CD4-positive, alpha-beta T cell (primary cell): Measurements from ENCODE around the gene ASTN2. TPM values are rescaled to one million over a fixed set of nuclear protein-coding genes. Genes with fewer than 3 reads are reported as not detected.

Source experiments
- ATAC-seq: fragments of 200-7000 bp; cut with Tn5 transposase; one replicate; pipeline ENCODE4 v1.10.0; 2022; ENCODE audit warnings: mild to moderate bottlenecking; ENCODE audit not compliant: poor library complexity
- CTCF ChIA-PET: fragments of 350-600 bp; sonication (Branson Sonifier 250); formaldehyde crosslinking; loops from one replicate; lab custom pipeline; 2021; ENCODE audit warnings: antibody characterized with exemption, inconsistent platforms; lab: Charles Lee
- POLR2A ChIA-PET: fragments of 350-600 bp; sonication (Branson Sonifier 250); formaldehyde crosslinking; loops from one replicate; lab custom pipeline; 2021; ENCODE audit warnings: antibody characterized with exemption, inconsistent platforms; lab: Charles Lee
- DNase-seq, 14 experiments: peaks; one replicate each; pipeline ENCODE4 v3.0.0-alpha.2; 2013 to 2020; ENCODE audit warnings: mixed read lengths in 2 of 14
- H3K27ac ChIP-seq, 2 donors: one replicate each; pipeline versions ENCODE4 v1.5.1 to v1.7.0; 2013; ENCODE audit warnings: low read length in 2 of 2, low read depth in 1 of 2, mild to moderate bottlenecking in 1 of 2
- H3K27me3 ChIP-seq, 2 experiments: 1 replicate in 1 of 2; 2 replicates in 1 of 2; pipeline versions ENCODE4 v1.6.1 to v1.7.0; 2013; ENCODE audit warnings: low read length in 2 of 2, control low read depth in 1 of 2, mild to moderate bottlenecking in 1 of 2, moderate library complexity in 1 of 2; ENCODE audit not compliant: insufficient read depth in 2 of 2, control insufficient read depth in 1 of 2
- H3K36me3 ChIP-seq: one replicate; pipeline ENCODE4 v1.6.1; 2013; ENCODE audit warnings: low read length, control low read depth; ENCODE audit not compliant: insufficient read depth
- H3K4me1 ChIP-seq: one replicate; pipeline ENCODE4 v1.6.1; 2013; ENCODE audit warnings: low read length, control low read depth; ENCODE audit not compliant: insufficient read depth
- H3K4me3 ChIP-seq: one replicate; pipeline ENCODE4 v1.5.1; 2013; ENCODE audit warnings: mild to moderate bottlenecking, low read length, moderate library complexity
- H3K9me3 ChIP-seq, 2 experiments: 1 replicate in 1 of 2; 2 replicates in 1 of 2; pipeline versions ENCODE4 v1.6.1 to v1.7.0; 2013; ENCODE audit warnings: low read length in 2 of 2, mild to moderate bottlenecking in 2 of 2, control low read depth in 1 of 2, moderate library complexity in 1 of 2; ENCODE audit not compliant: control insufficient read depth in 1 of 2, insufficient read depth in 1 of 2
- H3K27ac Mint-ChIP-seq: one replicate; pipeline ENCODE4 v1.8.0; 2020; ENCODE audit warnings: mixed read lengths
- H3K27me3 Mint-ChIP-seq: one replicate; pipeline ENCODE4 v1.8.0; 2021; ENCODE audit warnings: mixed read lengths
- H3K36me3 Mint-ChIP-seq: one replicate; pipeline ENCODE4 v1.8.0; 2021; ENCODE audit warnings: low read depth, mixed read lengths
- H3K4me1 Mint-ChIP-seq: one replicate; pipeline ENCODE4 v1.8.0; 2021; ENCODE audit warnings: low read depth, mixed read lengths
- H3K4me3 Mint-ChIP-seq: one replicate; pipeline ENCODE4 v1.8.0; 2020; ENCODE audit warnings: mild to moderate bottlenecking, mixed read lengths
- H3K9me3 Mint-ChIP-seq: one replicate; pipeline ENCODE4 v1.8.0; 2020; ENCODE audit warnings: mixed read lengths
- intact Hi-C, 2 experiments: fragments of 100-400 bp; cut with DNase I in 1 of 2; cut with micrococcal nuclease in 1 of 2; formaldehyde crosslinking; loops; one replicate each; pipeline versions ENCODE4 v1.15.1 to v1.9.0; 2023 to 2025; cut with DNase I, micrococcal nuclease
- total RNA-seq, 174 experiments: library from RNA in 2 of 174; stranded (reverse) in 2 of 174; gene quantifications; one replicate each; pipeline ENCODE4 v1.2.3 and lab custom pipeline; 2021 to 2026
- TF ChIP-seq, protein P1 (sequence below): fragments of 200-600 bp; IDR thresholded peaks from one replicate; pipeline ENCODE4 v1.8.0; 2022; ENCODE audit warnings: antibody characterized with exemption, mild to moderate bottlenecking

ASTN2 gene
- total RNA-seq, 2 experiments from 2014 or later: 2.3 to 2.4 TPM

DNA sequence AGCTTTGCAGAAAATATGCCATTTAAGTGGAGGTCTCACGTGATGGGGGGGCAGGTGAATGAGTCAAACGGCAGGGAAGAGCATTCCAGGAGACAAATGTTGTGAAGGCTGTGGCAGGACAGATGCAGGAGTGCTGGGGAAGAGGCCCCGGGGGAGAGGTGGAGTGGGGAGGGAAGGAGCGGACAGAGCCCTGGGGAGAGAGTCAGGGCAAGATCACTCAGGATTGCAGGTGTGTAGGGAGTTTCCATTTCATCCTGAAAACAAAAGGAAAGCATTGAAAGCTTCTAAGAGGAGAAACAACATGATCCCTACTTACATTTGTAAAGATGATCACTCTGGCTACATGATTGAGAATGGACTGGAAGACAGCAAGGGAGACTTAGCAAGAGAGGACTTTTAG lies 323.3 kb downstream of the ASTN2 start:
- Mint-ChIP-seq H3K27ac (no peak overlapping the region), H3K9me3 (peaks cover 4% of the 10 kb centered on the region), H3K4me1 (no peaks in the 10 kb centered on the region), H3K4me3 (no peak overlapping the region), H3K36me3 (no peaks in the 10 kb centered on the region), H3K27me3 (no peaks in the 10 kb centered on the region)
- ATAC-seq (no peak), DNase-seq (no peak)
- TF ChIP-seq, protein P1, sequence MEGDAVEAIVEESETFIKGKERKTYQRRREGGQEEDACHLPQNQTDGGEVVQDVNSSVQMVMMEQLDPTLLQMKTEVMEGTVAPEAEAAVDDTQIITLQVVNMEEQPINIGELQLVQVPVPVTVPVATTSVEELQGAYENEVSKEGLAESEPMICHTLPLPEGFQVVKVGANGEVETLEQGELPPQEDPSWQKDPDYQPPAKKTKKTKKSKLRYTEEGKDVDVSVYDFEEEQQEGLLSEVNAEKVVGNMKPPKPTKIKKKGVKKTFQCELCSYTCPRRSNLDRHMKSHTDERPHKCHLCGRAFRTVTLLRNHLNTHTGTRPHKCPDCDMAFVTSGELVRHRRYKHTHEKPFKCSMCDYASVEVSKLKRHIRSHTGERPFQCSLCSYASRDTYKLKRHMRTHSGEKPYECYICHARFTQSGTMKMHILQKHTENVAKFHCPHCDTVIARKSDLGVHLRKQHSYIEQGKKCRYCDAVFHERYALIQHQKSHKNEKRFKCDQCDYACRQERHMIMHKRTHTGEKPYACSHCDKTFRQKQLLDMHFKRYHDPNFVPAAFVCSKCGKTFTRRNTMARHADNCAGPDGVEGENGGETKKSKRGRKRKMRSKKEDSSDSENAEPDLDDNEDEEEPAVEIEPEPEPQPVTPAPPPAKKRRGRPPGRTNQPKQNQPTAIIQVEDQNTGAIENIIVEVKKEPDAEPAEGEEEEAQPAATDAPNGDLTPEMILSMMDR: no peak
- peaks cover 0 to 3% of the 10 kb centered on the region in 2 experiments for H3K9me3 ChIP-seq
- CTCF ChIA-PET: no interaction called here
- H3K27ac ChIP-seq: no peak overlapping the region
- POLR2A ChIA-PET: no interaction called here
- no peaks in the 10 kb centered on the region for H3K27me3 ChIP-seq
- H3K36me3 ChIP-seq: no peaks in the 10 kb centered on the region
- H3K4me3 ChIP-seq: no peak overlapping the region
- intact Hi-C loops: no loop called here
- no peaks in the 10 kb centered on the region for H3K4me1 ChIP-seq

GRCh38 chr9:117088786-117089185 lies 326.1 kb downstream of the ASTN2 start:
- Mint-ChIP-seq H3K27ac (no peak overlapping the region), H3K4me1 (no peaks in the 10 kb centered on the region), H3K9me3 (peaks cover 2% of the 10 kb centered on the region), H3K4me3 (no peak overlapping the region), H3K36me3 (no peaks in the 10 kb centered on the region), H3K27me3 (no peaks in the 10 kb centered on the region)
- Histone ChIP-seq H3K27me3 (no peaks in the 10 kb centered on the region), H3K27ac (no peak overlapping the region), H3K4me1 (no peaks in the 10 kb centered on the region), H3K36me3 (no peaks in the 10 kb centered on the region), H3K4me3 (no peak overlapping the region), H3K9me3 (peaks cover 0 to 6% of the 10 kb centered on the region in 2 experiments)
- ATAC-seq: no peak
- intact Hi-C loops: no loop called here
- DNase-seq: no peak
- CTCF ChIA-PET: no interaction called here
- POLR2A ChIA-PET: no interaction called here
- TF ChIP-seq, protein P1: no peak

DNA sequence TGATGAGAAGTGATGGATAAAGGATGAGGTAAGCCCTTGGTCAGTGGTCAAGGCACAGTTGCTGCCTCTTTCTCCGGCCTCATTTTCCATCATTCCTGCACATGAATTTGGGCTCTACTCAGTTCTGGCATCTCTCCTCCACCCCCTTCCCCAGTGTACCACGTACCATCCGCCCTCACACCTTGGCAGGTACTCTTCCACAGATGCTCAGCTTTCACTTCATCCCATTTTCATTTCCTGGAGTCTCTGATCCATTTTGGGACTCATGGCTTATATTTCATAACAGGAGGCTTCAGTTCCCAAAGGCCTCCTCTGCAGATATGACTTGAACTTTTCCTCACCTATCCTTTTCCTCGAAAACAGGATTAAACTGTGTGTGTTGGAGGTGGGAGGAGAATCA lies 326.7 kb downstream of the ASTN2 start:
- Mint-ChIP-seq H3K27me3 (no peaks in the 10 kb centered on the region), H3K36me3 (no peaks in the 10 kb centered on the region), H3K4me1 (no peaks in the 10 kb centered on the region), H3K4me3 (no peak overlapping the region), H3K27ac (no peak overlapping the region), H3K9me3 (peaks cover 2% of the 10 kb centered on the region)
- H3K27me3 ChIP-seq: no peaks in the 10 kb centered on the region
- DNase-seq (no peak), ATAC-seq (no peak)
- intact Hi-C loops: no loop called here
- ChIA-PET CTCF (no interaction called here), POLR2A (no interaction called here)
- H3K9me3 ChIP-seq: peaks cover 0 to 6% of the 10 kb centered on the region in 2 experiments
- no peaks in the 10 kb centered on the region for H3K4me1 ChIP-seq
- TF ChIP-seq, protein P1: no peak
- no peak overlapping the region for H3K4me3 ChIP-seq
- no peak overlapping the region for H3K27ac ChIP-seq
- H3K36me3 ChIP-seq: no peaks in the 10 kb centered on the region
